ENCODE data around the gene PRKN. TPM values are rescaled to one million over a fixed set of nuclear protein-coding genes. Genes with fewer than 3 reads are reported as not detected.

Gene PRKN
- total and polyA plus RNA-seq, 9 of the 15 experiments (the other 6 are each of a cell fraction or from before 2014, with no cell fraction given) = 0.03 to 0.96 (median 0.15) TPM; not detected in 2

DNA sequence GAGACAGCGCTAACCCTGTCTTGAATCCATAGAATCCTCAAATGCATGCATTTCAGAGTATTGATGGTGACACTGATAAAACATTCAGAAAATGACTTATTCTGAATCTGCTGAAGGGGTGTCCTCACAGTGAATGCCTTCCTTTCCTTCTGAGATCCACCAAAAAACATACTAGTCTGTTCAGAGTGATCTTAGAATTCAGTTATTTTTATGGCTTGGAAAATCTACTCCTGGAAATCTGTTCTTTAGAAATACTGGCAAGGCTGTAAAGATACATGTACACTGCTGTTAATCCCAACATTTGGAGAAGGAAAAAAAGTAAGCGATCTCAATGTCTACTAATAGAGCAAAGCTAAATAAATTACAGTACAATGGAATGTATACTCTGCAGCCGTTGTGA is 781.1 kb downstream of the PRKN start (continued):
- TF ChIP-seq TRIM24 (IDR thresholded peaks at IDR 0.05) = no peak
- TF ChIP-seq, protein P1, sequence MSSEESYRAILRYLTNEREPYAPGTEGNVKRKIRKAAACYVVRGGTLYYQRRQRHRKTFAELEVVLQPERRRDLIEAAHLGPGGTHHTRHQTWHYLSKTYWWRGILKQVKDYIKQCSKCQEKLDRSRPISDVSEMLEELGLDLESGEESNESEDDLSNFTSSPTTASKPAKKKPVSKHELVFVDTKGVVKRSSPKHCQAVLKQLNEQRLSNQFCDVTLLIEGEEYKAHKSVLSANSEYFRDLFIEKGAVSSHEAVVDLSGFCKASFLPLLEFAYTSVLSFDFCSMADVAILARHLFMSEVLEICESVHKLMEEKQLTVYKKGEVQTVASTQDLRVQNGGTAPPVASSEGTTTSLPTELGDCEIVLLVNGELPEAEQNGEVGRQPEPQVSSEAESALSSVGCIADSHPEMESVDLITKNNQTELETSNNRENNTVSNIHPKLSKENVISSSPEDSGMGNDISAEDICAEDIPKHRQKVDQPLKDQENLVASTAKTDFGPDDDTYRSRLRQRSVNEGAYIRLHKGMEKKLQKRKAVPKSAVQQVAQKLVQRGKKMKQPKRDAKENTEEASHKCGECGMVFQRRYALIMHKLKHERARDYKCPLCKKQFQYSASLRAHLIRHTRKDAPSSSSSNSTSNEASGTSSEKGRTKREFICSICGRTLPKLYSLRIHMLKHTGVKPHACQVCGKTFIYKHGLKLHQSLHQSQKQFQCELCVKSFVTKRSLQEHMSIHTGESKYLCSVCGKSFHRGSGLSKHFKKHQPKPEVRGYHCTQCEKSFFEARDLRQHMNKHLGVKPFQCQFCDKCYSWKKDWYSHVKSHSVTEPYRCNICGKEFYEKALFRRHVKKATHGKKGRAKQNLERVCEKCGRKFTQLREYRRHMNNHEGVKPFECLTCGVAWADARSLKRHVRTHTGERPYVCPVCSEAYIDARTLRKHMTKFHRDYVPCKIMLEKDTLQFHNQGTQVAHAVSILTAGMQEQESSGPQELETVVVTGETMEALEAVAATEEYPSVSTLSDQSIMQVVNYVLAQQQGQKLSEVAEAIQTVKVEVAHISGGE (CRISPR knock-in tag; IDR thresholded peaks at IDR 0.05) = no peak
- no peak for TF ChIP-seq ESRRA (IDR thresholded peaks at IDR 0.05; ENCODE audit: borderline replicate concordance, low read depth)
- no peak for TF ChIP-seq SNIP1 (IDR thresholded peaks at IDR 0.05; ENCODE audit: low read depth)
- TF ChIP-seq, protein P2, sequence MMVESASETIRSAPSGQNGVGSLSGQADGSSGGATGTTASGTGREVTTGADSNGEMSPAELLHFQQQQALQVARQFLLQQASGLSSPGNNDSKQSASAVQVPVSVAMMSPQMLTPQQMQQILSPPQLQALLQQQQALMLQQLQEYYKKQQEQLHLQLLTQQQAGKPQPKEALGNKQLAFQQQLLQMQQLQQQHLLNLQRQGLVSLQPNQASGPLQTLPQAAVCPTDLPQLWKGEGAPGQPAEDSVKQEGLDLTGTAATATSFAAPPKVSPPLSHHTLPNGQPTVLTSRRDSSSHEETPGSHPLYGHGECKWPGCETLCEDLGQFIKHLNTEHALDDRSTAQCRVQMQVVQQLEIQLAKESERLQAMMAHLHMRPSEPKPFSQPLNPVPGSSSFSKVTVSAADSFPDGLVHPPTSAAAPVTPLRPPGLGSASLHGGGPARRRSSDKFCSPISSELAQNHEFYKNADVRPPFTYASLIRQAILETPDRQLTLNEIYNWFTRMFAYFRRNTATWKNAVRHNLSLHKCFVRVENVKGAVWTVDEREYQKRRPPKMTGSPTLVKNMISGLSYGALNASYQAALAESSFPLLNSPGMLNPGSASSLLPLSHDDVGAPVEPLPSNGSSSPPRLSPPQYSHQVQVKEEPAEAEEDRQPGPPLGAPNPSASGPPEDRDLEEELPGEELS (CRISPR knock-in tag; IDR thresholded peaks at IDR 0.05; ENCODE audit: borderline replicate concordance) = no peak
- TF ChIP-seq SMARCA4 (IDR thresholded peaks at IDR 0.05) = no peak
- TF ChIP-seq, protein P3, sequence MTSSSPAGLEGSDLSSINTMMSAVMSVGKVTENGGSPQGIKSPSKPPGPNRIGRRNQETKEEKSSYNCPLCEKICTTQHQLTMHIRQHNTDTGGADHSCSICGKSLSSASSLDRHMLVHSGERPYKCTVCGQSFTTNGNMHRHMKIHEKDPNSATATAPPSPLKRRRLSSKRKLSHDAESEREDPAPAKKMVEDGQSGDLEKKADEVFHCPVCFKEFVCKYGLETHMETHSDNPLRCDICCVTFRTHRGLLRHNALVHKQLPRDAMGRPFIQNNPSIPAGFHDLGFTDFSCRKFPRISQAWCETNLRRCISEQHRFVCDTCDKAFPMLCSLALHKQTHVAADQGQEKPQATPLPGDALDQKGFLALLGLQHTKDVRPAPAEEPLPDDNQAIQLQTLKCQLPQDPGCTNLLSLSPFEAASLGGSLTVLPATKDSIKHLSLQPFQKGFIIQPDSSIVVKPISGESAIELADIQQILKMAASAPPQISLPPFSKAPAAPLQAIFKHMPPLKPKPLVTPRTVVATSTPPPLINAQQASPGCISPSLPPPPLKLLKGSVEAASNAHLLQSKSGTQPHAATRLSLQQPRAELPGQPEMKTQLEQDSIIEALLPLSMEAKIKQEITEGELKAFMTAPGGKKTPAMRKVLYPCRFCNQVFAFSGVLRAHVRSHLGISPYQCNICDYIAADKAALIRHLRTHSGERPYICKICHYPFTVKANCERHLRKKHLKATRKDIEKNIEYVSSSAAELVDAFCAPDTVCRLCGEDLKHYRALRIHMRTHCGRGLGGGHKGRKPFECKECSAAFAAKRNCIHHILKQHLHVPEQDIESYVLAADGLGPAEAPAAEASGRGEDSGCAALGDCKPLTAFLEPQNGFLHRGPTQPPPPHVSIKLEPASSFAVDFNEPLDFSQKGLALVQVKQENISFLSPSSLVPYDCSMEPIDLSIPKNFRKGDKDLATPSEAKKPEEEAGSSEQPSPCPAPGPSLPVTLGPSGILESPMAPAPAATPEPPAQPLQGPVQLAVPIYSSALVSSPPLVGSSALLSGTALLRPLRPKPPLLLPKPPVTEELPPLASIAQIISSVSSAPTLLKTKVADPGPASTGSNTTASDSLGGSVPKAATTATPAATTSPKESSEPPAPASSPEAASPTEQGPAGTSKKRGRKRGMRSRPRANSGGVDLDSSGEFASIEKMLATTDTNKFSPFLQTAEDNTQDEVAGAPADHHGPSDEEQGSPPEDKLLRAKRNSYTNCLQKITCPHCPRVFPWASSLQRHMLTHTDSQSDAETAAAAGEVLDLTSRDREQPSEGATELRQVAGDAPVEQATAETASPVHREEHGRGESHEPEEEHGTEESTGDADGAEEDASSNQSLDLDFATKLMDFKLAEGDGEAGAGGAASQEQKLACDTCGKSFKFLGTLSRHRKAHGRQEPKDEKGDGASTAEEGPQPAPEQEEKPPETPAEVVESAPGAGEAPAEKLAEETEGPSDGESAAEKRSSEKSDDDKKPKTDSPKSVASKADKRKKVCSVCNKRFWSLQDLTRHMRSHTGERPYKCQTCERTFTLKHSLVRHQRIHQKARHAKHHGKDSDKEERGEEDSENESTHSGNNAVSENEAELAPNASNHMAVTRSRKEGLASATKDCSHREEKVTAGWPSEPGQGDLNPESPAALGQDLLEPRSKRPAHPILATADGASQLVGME (CRISPR knock-in tag; IDR thresholded peaks at IDR 0.05) = no peak
